Activated CD4-positive, alpha-beta T cell treated with anti-CD3 and anti-CD28 coated beads, Interleukin-2, amount 50 U/mL, for 24 hours (primary cell): Measurements from ENCODE around the gene SNAP29.
"Not testable (repeated sequence)": the region's sequence is repeated elsewhere in the genome, so short reads cannot be mapped to it uniquely, and the experiment has no call there.

Experiments used
- DNase-seq, 2 donors: peaks; one replicate each; pipeline ENCODE4 v3.0.0-alpha.2; 2020; ENCODE audit warnings: low read depth in 1 of 2, low spot score in 1 of 2

The SNAP29 gene

DNA sequence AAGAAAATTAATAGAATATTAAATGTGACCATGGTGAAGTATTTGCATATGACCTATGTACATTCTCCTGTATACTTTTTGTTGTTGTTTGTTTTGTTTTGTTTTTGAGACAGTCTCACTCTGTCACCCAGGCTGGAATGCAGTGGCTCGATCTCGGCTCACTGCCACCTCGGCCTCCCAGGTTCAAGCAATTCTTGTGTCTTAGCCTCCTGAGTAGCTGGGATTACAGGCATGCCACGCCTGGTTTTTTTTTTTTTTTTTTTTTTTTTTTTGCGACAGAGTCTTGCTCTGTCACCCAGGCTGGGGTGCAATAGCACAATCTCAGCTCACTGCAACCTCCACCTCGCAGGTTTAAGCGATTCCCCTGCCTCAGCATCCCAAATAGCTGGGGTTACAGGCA lies 38.9 kb downstream of the SNAP29 start:
- DNase-seq: not testable (repeated sequence)

DNA sequence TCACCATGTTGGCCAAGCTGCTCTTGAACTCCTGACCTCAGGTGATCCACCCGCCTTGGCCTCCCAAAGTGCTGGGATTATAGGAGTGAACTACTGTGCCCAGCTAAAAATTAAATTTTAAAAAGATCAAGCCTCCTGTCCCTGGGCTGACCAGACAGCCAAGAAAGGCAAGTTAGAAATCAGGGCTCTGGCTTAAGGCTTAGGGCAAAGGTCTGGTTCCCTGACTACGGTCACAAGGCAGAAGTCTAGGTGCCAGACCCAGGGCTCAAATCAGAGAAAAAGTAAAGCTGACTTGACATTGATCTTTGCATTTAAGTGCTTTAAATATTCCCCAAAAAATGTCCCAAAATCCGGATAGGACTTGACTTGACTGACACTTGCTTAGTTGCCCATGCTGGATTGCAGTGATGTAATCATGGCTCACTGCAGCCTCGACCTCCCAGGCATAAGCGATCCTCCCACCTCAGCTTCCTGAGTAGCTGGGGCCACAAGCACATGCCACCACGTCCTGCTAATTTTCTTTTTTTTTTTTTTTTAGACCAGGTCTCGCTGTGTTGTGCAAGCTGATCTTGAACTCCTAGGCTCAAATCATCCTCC lies 41.1 kb downstream of the SNAP29 start:
- DNase-seq: no peak

DNA sequence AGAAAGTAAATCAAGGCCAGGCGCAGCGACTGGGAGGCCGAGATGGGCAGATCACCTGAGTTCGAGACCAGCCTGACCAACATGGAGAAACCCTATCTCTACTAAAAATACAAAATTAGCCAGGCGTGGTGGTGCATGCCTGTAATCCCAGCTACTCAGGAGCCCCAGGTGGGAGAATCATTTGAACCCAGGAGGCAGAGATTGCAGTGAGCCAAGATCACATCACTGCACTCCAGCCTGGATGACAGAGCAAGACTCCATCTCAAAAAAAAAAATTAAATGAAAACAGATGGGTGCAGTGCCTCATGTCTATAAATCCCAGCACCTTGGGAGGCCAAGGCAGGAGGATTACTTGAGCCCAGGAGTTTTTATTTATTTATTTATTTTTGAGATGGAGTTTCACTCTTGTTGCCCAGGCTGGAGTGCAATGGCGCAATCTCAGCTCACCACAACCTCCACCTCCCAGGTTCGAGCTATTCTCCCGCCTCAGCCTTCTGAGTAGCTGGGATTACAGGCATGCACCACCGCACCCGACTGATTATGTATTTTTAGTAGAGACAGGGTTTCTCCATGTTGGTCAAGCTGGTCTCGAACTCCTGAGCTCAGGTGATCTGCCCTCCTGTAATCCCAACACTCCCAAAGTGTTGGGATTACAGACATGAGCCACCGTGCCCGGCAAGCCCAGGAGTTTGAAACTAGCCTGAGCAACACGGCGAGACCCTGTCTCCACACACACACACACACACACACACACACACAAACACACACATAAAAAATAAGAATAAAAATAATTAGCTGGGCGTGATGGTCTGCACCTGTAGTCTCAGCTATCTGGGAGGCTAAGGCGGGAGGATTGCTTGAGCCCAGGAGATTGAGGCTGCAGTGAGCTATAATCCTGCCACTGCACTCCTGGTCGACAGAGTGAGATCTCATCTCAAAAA lies 42.6 kb downstream of the SNAP29 start:
- DNase-seq: not testable (repeated sequence)

DNA sequence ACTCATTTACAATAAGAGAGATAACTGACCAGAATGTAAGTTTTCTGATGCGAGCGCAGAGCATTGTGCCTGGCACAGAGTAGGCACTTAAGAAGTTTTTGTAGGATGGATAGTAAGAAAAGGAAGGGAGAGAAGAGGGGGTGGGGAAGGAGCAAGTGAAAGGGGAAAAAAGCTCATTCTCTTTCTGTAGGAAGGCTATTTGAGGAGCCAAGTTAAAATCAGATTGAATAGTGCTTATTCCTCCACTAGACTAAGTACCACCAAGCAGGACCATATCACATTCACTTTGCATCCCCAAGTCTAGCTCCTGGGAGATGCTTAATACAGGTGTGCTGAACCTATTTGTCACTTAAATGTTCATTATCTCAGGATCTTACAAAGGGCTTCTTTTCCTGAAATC lies 44.3 kb downstream of the SNAP29 start:
- DNase-seq: no peak

DNA sequence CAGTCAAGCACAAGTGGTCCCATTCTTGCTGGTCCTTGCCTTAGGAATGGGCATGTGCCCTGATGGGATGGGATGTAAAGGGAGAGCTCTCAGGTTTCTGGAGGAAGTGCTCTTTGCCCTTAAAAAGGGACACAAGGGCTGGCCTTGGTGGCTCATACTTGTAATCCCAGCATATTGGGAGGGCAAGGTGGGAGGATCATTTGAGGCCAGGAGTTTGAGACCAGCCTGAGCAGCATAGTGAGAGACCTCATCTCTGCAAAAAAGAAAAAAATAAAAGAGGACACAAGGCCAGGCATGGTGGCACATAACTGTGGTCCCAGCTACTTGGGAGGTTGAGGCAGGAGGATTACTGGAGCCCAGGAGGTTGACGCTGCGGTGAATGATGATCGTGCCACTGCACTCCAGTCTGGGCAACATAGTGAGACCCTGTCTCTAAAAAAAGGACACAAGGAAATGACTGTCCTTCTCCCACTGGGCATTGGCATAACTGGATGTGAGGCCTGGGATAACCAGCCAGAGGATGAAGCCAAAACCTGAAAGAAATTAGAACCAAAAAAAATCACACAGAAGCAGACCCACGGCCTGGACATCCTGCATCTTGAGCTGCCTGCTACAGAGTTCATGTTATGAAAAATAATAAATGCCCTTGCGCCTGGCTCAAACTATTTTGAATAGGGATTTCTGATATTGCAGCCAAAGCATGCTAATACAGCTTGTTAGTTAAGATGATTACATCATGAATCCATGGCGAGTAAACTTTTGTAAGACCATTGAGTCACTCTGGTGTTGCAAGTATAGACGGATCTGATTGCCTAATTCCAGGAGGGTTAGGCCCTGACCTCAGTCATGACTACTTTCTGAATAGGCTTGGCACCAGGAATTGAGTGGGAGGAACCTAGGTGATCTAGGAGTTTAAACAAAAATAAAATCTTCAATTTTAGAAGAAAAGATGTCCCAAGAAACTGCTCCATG lies 45.5 kb downstream of the SNAP29 start:
- no peak for DNase-seq

DNA sequence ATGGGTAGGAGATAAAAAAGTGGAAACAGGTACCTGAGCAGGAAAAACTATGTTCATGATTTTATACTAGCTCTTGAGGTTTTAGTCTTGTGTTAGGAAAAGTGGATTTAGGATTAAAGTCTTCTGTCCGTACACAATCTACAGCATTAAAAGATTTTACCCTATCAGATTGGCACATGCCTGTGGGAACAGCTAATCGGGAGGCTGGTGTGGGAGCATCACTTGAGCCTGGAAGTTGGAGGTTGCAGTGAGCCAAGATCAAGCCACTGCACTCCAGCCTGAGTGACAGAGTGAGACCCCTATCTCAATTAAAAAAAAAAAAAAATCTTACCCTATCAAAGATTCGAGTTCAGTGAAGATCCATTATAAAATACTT lies 46.2 kb downstream of the SNAP29 start:
- DNase-seq: no peak

DNA sequence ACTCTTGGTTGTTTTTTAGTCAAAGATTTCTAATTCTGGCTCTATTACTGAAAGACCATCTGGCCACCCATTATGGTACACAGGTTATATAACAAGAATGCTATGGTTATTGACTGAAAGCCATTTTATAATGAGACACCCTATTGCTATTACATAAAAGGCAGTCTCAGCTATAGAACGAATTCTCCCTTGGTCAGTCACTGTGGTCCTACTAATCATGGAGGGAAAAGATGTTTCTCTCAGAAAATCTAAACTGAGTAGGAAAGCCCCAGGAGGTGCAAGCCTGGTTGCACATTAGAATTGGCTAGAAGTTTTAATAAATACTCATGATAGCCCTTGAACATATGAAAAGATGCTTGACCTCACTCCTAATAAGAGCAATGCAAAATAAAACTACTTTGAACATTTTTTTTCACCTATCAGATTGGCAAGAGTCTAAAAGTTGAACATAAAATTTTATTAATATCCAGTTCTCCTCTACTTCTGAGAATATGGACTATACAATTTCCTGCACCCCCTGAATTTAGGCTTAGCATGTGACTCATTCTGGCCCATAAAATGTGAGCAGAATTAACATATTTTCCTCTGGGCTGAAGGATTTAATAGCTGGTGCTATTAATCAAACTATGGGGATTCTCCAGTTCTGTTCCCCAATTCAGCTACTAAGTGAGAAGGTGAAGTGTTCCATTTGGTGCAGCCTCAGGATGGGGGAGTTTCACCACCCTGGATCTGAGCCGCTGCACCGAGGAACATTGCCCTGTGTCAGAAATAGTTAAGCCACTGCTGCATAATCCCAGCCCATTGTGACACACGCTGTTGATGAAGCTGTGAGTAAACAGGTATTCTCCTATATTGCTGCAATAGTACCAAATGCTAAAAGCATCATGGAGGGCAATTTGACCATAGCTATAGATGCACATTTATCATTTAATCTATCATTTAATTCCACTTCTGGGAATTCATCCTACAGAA lies 46.9 kb downstream of the SNAP29 start:
- DNase-seq: no peak

DNA sequence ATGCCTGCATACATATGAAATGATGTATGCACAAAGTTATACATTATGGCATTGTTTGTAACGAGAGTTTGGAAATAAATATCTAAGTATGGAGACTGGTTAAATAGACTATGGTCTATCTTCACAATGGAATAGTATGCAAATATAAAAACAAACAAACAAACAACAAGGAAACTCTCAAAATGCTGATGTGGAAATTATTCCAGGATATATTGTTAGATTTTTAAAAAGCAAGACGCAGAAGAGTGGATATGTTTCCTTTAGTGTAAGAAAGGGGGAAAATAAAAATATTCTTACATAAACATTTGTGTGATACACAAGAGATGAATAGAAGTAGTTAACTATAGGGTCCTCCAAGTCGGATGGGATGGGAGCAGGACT lies 47.6 kb downstream of the SNAP29 start:
- no peak for DNase-seq

DNA sequence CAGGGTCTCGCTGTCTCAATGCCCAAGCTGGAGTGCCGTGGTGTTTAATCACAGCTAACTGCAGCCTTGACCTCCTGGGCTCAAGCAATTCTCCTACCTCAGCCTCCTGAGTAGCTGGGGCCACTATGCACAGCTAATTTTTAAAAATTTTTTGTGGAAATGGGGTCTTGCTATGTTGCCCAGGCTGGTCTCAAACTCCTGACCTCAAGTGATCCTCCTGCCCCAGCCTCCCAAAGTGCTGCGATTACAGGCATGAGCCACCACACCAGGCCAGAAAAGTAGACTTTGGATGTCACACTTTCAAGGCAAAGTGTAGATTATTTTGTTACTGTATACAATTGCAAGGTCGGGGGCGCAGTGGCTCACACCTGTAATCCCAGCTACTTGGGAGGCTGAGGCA lies 49.9 kb downstream of the SNAP29 start:
- DNase-seq: not testable (repeated sequence)

DNA sequence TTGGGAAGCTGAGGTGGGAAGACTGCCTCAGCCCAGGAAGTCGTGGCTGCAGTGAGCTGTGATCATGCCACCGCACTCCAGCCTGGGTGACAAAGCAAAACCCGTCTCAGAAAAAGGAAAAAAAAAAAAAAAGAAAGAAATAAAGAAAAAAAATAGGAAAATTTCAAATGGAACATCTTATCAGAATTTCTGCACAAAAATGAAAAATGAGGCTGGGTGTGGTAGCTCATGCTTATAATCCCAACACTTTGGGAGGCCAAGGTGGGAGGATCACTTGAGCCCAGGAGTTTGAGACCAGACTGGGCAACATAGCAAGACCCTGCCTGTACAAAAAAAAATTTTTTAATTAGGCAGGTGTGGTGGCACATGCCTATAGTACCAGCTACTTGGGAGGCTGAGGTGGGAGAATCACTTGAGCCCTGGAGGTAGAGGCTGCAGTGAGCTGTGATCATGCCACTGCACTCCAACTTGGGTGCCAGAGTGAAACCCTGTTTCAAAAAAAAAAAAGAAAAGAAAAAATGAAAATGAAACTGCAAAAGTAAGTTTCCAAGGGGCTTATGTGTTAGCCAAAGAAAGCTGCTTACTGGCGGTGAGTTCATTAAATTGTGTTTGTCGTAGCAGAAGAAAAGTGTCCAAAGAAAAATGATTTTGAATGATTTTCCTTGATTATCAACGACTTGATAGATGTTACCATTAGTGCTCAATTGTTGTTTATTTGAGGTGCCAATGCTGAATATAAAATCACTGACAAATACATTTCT lies 50.9 kb downstream of the SNAP29 start:
- DNase-seq: no peak

DNA sequence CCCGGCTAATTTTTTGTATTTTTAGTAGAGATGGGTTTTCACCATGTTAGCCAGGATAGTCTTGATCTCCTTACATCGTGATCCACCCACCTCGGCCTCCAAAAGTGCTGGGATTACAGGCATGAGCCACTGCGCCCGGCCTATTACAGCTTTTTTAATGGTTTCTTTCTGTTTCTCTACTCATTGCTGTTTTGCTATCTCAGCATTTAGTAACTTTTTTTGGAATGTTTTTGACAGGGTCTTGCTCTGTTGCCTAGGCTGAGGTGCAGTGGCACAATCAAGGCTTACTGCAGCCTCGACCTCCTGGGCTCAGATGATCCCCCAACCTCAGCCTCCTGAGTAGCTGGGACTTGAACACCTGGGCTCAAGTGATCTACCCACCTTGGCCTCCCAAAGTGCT lies 53.7 kb downstream of the SNAP29 start:
- DNase-seq: no peak

DNA sequence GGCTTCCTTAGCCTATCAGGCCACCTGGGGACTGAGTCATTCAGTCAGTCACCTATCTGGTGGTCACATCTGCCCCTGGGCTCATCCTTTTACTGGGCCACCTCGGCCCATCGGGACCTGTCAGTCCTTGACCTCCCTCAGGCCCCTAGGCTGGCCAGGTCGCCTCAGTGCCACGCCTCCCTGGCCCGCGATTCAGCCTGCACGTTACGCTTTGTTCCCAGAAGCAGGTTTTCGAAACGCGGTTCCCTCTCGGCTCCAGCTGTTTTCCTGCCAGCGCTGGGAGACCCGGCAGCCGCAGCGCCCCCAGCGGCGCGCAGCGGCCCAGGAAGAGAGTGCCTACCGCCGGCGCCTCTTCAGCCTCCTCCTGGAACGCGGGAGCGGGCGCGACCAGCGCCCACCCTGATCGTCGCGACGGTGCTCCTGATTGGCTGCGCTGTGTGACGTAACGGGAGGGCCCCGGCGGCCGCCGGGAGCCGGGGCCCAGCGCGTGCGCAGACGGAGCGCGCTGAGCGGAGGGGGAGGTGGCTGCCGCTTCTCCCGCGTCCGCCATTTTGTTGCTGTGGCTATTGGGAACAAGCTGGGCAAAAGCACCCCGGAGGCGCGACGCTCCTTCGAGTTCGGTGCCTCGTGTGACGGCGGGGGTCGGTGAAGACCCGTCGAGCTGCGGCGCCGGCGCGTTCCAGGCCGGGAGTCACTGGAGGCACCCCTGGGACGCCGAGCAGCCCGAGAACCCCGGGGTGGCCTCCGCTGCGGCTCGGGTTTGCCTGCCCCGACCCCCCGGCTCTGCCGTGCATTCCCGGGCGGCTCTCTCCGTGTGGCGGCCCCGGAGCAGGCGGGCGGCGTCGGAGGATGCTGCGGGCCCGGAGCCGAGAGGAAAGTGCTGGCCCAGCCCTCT lies 58.4 kb downstream of the SNAP29 start, which contains the start of gene CRKL:
TSS of gene CRKL (plus strand) at position 492 of the 895 bp plus-strand sequence. CDS start 528 bp downstream, outside the sequence.
- DNase-seq: peak; percentile 90 to 92

DNA sequence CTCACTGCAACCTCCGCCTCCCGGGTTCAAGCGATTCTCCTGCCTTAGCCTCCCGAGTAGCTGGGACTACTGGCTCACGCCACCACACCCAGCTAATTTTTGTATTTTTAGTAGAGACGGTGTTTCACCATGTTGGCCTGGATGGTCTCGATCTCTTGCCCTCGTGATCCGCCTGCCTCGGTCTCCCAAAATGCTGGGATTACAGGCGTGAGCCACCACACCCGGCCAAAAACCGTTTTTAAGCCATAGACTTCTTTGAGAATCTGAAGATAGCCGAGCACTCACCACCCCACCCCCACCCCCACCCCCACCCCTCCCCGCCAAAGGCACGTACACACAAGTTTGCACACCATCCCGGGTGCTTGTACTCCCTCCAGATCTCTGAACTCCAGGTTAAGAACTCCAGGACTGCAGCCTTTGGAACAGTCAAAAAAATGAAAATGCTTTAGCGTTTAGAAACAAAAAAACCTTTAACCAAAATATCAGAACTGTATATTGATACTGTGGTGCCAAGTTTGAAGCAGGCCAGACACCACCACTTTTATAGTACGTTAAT lies 59.9 kb downstream of the SNAP29 start:
- DNase-seq: no peak

DNA sequence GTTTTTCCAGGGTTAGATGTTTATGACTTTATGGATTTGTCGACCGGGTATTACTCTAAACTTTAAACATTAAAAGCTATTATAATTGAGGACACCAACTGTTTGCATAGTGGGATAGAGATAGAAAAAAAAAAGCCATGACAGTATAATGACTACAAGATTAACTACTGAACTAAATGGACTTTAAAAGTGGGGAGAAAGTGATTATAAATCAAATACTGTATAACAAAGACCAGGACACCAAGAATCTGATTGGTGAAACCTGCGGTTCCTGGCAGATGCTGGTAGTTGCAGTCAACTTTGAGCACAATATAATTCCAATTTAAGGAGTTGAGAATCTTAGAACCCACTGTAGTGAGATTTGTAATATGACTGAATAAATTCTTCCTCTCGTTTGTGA lies 60.9 kb downstream of the SNAP29 start:
- DNase-seq: no peak

DNA sequence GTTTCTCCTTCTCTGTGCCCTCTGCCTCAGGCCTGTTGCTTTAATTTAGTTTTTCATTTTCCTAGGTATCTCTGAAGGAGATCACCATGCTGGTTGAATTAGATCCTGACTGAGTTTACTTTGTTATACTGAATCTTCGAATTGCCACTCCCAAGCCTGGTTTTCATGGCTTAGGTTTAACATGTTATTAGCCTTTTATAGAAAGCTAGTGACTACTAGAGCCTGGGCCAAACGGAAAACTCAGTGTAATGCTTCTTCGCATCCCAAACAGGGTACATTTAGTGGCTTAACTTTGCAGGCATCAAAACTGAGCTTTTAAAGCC lies 62.0 kb downstream of the SNAP29 start:
- no peak for DNase-seq

DNA sequence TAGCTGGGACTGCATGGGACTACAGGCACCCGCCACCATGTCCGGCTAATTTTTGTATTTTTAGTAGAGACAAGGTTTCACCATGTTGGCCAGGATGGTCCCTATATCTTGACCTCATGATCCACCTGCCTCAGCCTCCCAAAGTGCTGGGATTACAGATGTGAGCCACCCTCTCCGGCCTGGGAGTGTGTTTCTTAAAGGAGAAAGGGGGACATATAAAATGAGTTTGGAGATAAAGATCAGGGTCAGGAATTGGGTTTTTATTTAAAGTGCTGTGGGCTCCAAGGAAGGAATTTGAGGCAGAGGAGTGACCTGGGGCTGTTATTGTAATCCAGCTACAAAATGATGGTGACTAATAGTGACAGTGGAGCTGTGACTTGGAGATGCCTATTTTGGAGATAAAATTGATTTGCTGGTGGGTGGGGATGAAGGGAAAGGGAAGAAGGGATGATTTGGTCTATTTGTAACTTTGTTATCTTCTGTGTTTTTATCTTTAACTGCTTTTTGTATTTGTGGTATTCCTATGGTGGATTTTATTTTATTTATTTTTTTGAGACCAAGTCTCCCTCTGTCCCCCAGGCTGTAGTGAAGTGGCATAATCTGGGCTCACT lies 63.4 kb downstream of the SNAP29 start:
- no peak for DNase-seq

DNA sequence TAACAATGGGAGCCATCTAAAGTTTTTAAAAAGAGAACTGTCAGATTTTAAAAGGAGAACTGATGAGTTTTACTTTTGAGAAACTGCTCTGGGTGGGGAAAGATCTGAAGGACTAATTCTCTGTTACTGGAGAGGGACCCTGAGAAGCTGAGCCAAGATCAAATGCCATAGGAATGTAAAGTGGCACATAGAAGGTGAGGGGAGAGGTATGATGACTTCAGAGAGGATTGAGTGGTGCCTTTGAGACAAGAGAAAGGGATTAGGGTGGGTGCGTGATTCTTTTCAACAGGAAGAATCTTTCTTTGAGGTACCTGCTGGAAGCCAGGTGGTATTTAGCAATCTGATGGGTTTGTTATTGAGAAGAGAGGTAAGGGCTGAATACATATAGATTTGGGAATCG lies 67.4 kb downstream of the SNAP29 start:
- DNase-seq: no peak
